GM12864 (cell line): ENCODE measurements around the gene CXCL17.
"Not testable (repeated sequence)": the region's sequence is repeated elsewhere in the genome, so short reads cannot be mapped to it uniquely, and the experiment has no call there.

ENCODE experiments used
- DNase-seq: peaks from one replicate; pipeline ENCODE4 v3.0.0-alpha.2; 2011; ENCODE audit warnings: low read depth
- H3K4me3 ChIP-seq: 2 replicates; pipeline ENCODE4 v1.5.1; 2011; ENCODE audit warnings: mild to moderate bottlenecking, low read depth, low read length, control low read depth
- CTCF ChIP-seq: IDR thresholded peaks from 2 replicates; pipeline ENCODE4 v1.5.1; 2011; ENCODE audit warnings: low read depth, mild to moderate bottlenecking, moderate library complexity, low read length, control low read depth, inconsistent platforms; ENCODE audit errors: missing control alignments

CXCL17 gene

GRCh38 chr19:42465827-42466280 lies 23.1 kb upstream of the CXCL17 start:
- H3K4me3 ChIP-seq = no peak overlapping the region; the same call in 1 of the 2 replicates
- peak; percentile 50 for TF ChIP-seq CTCF
- peak; percentile 74 for DNase-seq

GRCh38 chr19:42461700-42462324 lies 19.1 kb upstream of the CXCL17 start:
- no peak overlapping the region for H3K4me3 ChIP-seq
- no peak for DNase-seq
- no peak for TF ChIP-seq CTCF

GRCh38 chr19:42461231-42461630 lies 18.5 kb upstream of the CXCL17 start:
- H3K4me3 ChIP-seq, DNase-seq: not testable (repeated sequence)

- TF ChIP-seq CTCF = no peak
- H3K4me3 ChIP-seq = no peak overlapping the region
- DNase-seq = no peak
Observed at GRCh38 chr19:42459926-42460325, 17.2 kb upstream of the CXCL17 start.

- DNase-seq = no peak
Observed at GRCh38 chr19:42455621-42456081, 12.9 kb upstream of the CXCL17 start.

GRCh38 chr19:42455086-42455485 lies 12.3 kb upstream of the CXCL17 start:
- H3K4me3 ChIP-seq = no peak overlapping the region
- no peak for DNase-seq
- no peak for TF ChIP-seq CTCF

More at GRCh38 chr19:42455621-42456081, 12.9 kb upstream of the CXCL17 start:
- no peak for TF ChIP-seq CTCF
- H3K4me3 ChIP-seq = no peak overlapping the region

GRCh38 chr19:42452590-42452989 lies 9.8 kb upstream of the CXCL17 start:
- DNase-seq = no peak
- no peak overlapping the region for H3K4me3 ChIP-seq
- TF ChIP-seq CTCF = no peak
